ENCODE measurements around the gene CES1. TPM values are rescaled to one million over a fixed set of nuclear protein-coding genes. Genes with fewer than 3 reads are reported as not detected.
"Not testable (repeated sequence)": the region's sequence is repeated elsewhere in the genome, so short reads cannot be mapped to it uniquely, and the experiment has no call there.

The CES1 gene
- total RNA-seq, 1 donor from 2014 or later = 23.4 TPM

DNA sequence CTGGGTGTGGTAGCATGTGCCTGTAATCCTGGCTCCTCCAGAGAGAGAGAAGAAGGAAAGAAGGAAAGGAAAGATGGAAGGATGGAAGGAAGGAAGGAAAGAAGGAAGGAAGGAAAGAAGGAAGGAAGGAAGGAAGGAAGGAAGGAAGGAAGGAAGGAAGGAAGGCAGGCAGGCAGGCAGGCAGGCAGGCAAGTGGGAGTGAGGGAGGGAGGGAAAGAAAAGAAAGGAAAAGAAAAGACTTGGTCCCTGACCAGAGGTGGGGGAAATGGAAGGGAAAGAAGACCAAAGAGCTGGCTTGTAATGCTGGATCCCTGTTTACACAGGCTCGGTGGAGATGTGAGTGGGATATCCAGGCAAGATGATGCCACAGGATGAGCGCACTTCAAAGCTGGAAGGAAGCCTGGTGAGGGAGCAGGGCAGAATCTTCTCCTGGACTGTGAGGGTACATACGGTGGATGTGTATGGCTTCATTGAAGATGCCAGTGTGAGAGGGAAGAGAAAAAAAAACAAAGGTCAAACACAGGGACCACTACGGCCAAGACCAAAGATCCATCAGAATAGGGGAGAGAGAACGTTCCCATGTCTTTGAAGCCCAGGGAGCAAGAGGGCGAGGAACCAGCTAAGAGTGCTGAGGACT, 2.1 kb downstream of the CES1 start:
- no peak for DNase-seq (ENCODE audit: low spot score)

GRCh38 chr16:55829232-55829631, 3.7 kb downstream of the CES1 start:
- not testable (repeated sequence) for DNase-seq (ENCODE audit: low spot score)

GRCh38 chr16:55828680-55829079, 4.2 kb downstream of the CES1 start:
- no peak for DNase-seq (ENCODE audit: low spot score)

DNA sequence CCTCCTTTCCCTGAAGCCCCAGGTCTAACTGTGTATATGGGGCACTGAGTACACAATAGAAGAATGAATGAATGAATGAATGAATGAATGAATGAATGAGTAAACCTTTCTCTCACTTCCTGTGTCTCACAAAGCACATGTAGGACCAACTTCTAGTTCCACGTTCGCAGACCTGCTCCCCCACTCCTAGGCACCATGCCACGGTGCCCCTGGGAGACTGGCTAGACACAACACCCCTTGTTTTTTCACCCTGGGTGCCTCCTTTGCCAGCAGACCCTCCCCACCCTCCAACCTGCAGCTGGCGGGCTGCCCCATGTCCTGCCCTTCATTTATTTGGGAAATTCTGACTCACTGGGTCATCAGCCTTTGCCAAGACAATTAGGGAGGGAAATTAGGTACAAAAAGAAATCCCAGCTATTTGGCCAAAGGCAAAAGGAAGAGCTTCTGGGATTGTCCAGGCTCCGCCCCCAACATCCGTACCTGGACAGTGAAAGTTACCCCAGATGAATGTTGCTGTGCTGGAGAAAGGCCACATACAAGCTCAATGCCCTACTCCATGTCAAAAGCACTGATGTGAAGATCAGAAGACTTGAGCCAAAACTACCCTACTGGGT, 7.7 kb downstream of the CES1 start:
- no peak for DNase-seq (ENCODE audit: low spot score)

DNA sequence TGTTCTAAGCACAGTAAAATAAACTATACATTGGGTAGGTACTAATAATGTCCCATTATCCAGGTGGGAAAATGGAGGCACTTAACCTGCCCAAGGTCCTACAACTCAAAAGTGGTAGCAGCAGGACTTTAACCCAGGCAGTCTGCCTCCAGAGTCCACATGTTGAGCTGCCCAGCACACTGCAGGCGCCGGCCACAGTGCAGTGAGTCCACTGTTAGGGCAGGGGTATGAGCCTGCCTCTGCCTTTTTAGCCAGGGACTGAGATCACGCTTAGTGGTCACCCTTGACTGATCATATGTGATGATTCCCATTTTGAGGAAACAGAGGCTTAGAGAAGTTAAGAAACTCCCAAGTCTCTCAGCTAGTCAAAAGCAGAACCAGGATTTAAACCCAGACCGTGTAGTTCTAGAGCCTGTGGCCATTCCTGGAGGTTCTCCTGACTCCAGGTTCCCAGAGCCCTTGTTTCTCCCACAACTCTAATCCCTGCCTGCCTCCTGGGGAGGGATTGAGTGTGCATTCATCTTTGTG, 8.4 kb downstream of the CES1 start:
- DNase-seq (ENCODE audit: low spot score) = no peak

DNA sequence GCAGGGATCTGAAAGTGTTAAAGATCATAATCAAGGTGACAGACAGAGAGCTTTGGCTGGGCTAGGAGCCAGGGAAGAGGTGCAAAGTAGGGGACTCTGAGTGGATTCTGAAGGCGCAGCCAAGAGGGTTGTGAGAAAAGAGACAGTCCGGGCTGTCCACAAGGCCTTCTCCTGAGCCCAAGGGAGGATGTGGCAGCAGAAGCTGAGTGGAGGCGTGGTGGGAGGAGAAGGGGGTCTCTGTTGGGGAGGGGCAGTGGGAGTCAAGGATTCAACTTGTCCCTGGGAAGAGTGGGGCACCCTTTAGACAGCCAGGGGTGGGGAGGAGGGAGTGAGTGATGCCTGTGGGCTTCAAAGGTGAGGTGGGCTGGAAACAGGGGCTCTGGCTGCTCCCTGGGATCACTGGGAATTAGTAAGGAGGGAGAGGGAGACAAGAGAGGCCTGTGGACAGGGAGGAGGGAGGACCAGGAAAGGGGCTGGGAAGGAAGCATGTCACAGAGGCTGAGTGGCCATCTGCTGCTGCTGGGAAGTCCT, 10.6 kb downstream of the CES1 start:
- DNase-seq (ENCODE audit: low spot score) = no peak

DNA sequence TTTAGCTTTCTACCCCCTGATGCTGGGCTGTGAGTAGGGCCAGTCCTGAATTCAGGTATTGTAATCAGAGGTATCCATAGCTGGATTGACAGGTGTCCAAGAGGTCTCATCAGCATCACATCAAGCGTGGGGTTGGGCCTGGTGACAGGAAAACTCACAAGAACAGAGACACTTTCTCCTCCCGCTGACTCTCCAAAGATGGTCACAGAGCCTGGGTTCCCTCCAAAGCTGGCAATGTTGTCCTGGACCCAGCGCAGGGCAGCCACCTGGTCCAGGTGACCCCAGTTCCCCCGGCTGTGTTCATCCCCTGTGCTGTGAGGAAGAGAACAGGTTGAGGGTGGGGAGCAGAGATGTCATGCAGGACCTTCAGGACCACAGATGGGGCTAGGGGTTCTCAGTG, 11.7 kb downstream of the CES1 start:
- DNase-seq (ENCODE audit: low spot score) = no peak

DNA sequence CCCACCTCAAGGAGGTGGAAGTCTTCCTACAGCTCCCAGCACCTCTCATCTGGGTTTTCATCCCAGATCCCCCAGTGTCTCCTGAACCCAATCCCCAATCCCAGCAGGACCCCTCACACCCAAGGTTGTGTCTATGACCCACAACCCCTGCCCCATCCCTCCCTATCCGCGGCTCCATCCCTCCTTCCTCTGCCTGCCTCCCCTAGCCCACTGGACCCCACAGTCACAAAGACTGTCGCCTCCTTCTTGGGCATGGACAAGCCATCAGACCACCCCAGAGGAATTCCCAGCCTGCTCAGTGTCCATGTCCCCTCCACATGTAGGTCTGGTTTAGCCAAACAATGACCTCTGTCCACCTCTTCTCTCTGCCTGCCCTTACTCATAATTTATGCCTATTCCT, 12.3 kb downstream of the CES1 start:
- DNase-seq (ENCODE audit: low spot score) = no peak

DNA sequence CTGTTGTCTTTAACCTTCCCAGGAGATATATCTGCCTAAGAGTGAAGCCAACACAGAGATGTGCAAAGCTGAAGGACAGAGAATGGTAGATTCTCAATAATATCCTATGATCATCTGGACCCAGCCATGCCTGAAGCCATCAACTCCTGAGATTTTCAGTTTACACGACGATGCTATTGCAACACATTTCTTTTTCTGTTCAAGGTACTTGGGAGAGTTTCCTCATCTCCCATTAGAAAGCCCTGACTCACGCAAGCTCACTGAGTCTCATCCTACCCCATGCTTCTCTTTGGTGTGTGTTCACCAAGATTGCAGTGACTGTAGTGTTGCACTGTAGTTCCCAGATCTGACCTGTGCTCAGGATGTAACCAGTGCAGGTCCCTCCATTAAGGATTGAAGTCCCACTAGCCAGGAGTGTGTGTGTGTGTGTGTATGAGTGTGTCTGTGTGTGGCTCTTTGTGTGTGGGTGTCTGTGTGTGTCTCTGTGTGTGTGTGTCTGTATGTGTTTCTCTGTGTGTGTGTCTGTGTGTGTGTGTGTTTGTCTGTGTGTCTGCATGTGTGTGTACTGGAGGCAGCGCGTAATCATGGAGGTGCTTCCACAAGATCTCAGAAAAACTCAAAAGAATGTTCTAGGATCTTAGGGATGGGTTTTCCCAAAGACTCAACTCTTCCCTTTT, 15.5 kb downstream of the CES1 start:
- no peak for DNase-seq (ENCODE audit: low spot score)

DNA sequence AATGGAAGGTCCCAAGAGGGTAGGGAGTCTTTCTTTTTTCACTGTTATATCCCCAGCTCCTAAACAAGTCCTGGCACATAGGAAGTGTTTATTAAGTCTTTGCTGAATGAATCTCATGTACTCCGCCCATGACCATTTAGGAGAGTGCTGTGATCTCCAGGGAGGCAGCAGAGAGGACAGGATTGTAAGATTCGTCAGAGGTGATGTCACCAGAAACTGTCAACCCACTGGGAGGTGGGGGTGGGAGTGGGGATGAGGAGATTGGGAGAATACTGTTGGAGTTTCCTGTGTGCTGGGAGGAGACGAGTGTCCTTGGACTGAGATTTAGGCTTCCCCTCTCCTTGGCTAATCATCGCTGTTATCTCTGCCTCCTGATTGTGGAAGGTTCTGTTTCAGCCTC, 16.7 kb downstream of the CES1 start:
- not testable (repeated sequence) for DNase-seq (ENCODE audit: low spot score)

DNA sequence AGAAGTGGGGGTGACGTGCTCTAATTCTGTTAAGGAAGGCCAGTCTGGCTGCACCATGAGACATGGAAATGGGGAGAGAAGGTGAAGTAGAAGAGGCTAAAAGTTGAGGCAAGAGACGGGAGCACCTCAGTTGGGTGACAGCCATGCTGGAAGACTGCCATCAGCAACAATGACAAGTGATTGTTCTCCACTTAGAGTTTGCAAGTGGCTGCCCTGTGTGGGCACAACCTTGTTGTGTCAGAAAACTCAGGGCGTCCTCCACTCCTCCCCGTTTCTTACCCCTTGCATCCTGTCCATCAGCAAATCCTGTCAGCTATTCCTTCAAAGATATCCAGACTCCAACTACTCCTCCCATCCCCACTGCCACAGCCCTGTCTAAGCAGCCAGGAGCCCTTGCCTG, 17.6 kb downstream of the CES1 start:
- DNase-seq (ENCODE audit: low spot score) = no peak

DNA sequence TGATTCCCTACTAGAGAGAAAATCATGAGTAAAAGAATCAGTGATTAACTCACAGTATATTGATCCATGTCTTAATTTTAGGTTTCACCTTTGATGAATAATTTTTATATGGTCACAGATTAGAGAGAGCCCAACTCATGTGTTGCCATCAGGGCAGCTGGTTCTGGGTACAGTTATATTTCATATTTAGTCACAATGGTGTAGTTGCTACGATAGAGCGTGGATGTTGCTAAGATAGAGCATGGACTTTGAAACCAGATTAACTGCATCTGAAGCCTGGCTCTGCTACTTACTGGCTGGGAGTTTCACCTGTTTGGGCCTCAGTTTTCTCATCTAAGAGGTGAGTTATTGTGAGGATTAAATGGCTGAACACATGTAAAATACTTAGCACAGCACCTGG, 18.7 kb downstream of the CES1 start:
- DNase-seq (ENCODE audit: low spot score) = not testable (repeated sequence)

DNA sequence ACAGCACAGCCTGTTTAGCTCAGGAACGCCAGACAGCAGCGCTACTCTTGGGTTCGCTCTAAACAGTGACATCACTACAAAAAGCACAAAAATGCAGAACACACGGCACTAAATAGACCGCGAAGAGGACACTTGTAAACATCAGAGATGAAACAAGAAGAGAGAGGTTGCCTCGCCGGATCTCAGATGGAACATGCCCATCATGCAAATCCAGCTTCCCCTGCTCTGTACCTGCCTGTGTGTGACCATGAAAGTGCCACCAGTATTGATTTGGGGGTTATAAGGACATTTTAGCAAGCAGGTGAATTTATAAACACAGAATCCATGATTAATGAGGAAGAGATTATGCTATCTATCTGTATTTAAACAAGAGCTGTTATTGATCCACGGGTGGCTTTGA, 19.2 kb downstream of the CES1 start:
- not testable (repeated sequence) for DNase-seq (ENCODE audit: low spot score)

DNA sequence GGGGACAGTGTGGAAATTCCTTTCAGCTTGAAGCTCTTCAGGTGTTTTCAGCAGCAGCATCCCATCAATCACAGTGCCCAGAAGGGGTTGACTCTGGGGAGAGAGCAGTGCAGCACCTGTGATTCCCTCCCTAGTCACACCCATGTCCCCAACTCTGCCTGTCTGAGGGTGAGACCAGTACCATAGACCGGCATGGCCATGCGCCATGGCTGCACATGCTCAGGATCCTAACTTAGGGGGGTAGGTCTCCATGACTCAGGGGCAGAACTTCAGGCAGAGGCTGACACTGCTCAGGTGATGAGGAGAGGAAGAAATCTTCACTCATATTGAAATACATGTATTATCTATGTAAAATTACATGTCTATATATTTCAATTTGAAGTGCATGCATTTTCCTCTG, 19.9 kb downstream of the CES1 start:
- DNase-seq (ENCODE audit: low spot score) = no peak

DNA sequence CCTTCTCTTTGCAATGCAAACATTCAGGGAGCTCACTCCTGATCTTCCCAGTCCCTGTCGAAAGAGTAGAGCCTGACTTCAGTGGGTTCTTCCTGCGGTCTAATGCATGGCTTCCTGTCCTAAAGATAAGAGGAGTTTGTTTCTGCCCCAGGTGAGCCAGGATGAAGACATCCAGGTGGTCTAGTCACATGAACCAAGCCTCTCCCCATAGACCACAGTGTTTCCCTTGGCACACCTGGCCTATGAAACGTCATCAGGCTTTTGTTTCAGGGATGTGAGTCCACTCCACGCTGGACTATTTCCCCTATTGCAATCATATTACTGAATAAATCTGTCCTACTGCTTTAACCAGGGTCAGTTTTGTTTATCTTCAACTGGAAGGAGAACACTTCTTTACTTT, 21.1 kb downstream of the CES1 start:
- no peak for DNase-seq (ENCODE audit: low spot score)

GRCh38 chr16:55810451-55810961, 22.4 kb downstream of the CES1 start:
- DNase-seq (ENCODE audit: low spot score) = no peak

GRCh38 chr16:55809851-55810250, 23.0 kb downstream of the CES1 start:
- no peak for DNase-seq (ENCODE audit: low spot score)

- DNase-seq (ENCODE audit: low spot score) = no peak
Measured at GRCh38 chr16:55809386-55809785, 23.5 kb downstream of the CES1 start.

DNA sequence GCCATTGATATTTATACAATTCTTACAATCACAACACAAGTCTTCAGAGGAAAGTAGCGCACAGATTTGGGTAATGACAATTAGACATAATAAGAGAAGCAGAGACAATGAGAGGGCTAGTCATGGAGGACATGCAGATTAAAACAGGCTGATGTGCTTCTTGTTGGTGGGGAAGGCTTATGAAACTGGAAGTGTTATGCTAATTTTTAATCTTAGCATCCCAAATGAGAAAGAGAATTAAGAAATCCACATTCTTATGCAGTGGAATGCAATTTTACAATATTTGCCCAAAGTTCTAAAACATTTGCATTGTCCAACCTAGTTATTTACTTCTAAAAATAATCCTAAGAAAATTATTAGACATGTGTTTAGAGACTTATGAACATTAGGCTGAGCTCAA, 24.6 kb downstream of the CES1 start:
- DNase-seq (ENCODE audit: low spot score) = not testable (repeated sequence)

DNA sequence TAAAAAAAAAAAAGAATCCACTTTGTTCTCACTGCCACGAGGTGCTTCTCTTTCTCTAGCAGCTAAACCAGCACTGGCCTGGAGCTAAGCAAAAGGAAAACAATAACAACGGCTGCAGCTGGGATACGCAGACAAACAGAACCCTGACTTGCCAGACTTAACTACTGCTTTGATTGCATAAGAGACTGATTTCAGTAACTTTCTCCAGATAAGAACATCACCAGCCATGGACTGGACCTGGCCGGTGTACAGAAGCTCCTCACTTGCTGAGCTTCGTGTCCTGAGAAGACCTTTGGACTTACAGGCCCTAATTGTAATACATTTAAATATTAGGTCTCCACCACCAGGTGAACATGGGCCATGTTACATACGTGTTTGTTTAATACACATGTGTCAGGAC, 27.8 kb downstream of the CES1 start:
- not testable (repeated sequence) for DNase-seq (ENCODE audit: low spot score)

- DNase-seq (ENCODE audit: low spot score) = not testable (repeated sequence)
Measured at GRCh38 chr16:55803681-55804080, 29.2 kb downstream of the CES1 start.

GRCh38 chr16:55792934-55793374, 39.9 kb downstream of the CES1 start:
- not testable (repeated sequence) for DNase-seq (ENCODE audit: low spot score)
